SU-DHL-6 (cell line): Measurements from ENCODE around the gene MPND.

Source experiments
- H2AFZ ChIP-seq: fragments of 200-600 bp; sonication (generic); 2 replicates; pipeline ENCODE4 v1.6.1; 2014; ENCODE audit warnings: low read depth, mild to moderate bottlenecking, moderate library complexity, mixed read lengths, antibody characterized with exemption, low read length; ENCODE audit not compliant: severe bottlenecking
- H3F3A ChIP-seq: fragments of 200-600 bp; shearing (Covaris generic); 2 replicates; pipeline ENCODE4 v1.6.0; 2016; ENCODE audit warnings: antibody characterized with exemption, mild to moderate bottlenecking; ENCODE audit not compliant: insufficient read depth
- H3K27ac ChIP-seq: fragments of 200-600 bp; sonication (generic); 2 replicates; pipeline ENCODE4 v1.5.1; 2016; ENCODE audit warnings: low read depth, mild to moderate bottlenecking, low read length, moderate library complexity, mixed read lengths
- H3K27me3 ChIP-seq: fragments of 200-600 bp; sonication (generic), shearing (Covaris generic); 2 replicates; pipeline ENCODE4 v1.6.0; 2014; ENCODE audit warnings: mild to moderate bottlenecking, low read length
- H3K36me3 ChIP-seq: fragments of 200-600 bp; sonication (generic); 2 replicates; pipeline ENCODE4 v1.6.1; 2014; ENCODE audit warnings: mild to moderate bottlenecking, low read length, mixed read lengths
- H3K4me2 ChIP-seq: fragments of 300-600, 200-600 bp; shearing (Covaris generic), sonication (generic); 2 replicates; pipeline ENCODE4 v1.6.0; 2014; ENCODE audit warnings: low read length, low read depth, mild to moderate bottlenecking; ENCODE audit not compliant: poor library complexity, severe bottlenecking
- H3K4me3 ChIP-seq: fragments of 200-600 bp; sonication (generic); 2 replicates; pipeline ENCODE4 v1.5.1; 2014; ENCODE audit warnings: antibody characterized with exemption, low read length, mild to moderate bottlenecking, mixed read lengths; ENCODE audit not compliant: insufficient read depth, poor library complexity, severe bottlenecking
- H3K79me2 ChIP-seq: fragments of 200-600 bp; sonication (generic); 2 replicates; pipeline ENCODE4 v1.6.1; 2014; ENCODE audit warnings: mild to moderate bottlenecking, low read length, moderate library complexity; ENCODE audit not compliant: insufficient read depth
- H3K9ac ChIP-seq: fragments of 200-600 bp; sonication (generic); 2 replicates; pipeline ENCODE4 v1.7.0; 2014; ENCODE audit warnings: mild to moderate bottlenecking, low read length
- H3K9me2 ChIP-seq: fragments of 200-600 bp; sonication (generic); replicated peaks from 2 replicates; pipeline ENCODE4 v1.6.1; 2014; ENCODE audit warnings: low read length; ENCODE audit not compliant: insufficient read depth
- H3K9me3 ChIP-seq: fragments of 200-600 bp; sonication (generic); 2 replicates; pipeline ENCODE4 v1.6.1; 2014; ENCODE audit warnings: low read length, mixed read lengths; ENCODE audit not compliant: insufficient read depth
- H4K20me1 ChIP-seq: fragments of 200-600 bp; sonication (generic); 2 replicates; pipeline ENCODE4 v1.6.1; 2014; ENCODE audit warnings: low read depth, mild to moderate bottlenecking, antibody characterized with exemption, low read length, moderate library complexity, mixed read lengths
- CTCF ChIP-seq: fragments of 200-600 bp; sonication (generic); IDR thresholded peaks from one replicate; pipeline ENCODE4 v1.5.1; 2017; ENCODE audit warnings: antibody characterized with exemption, mild to moderate bottlenecking, low read length, moderate library complexity; ENCODE audit not compliant: insufficient read depth, poor library complexity, severe bottlenecking
- EZH2phosphoT487 ChIP-seq: fragments of 200-600 bp; sonication (generic), shearing (Covaris generic); conservative IDR thresholded peaks from 2 replicates; pipeline ENCODE4 v1.6.1; 2018; ENCODE audit warnings: mild to moderate bottlenecking, antibody characterized with exemption, low read length, moderate library complexity, mixed read lengths

Gene MPND

GRCh38 chr19:4386041-4386782, 42.9 kb downstream of the MPND start:
- TF ChIP-seq EZH2phosphoT487 = no peak
- no peak for TF ChIP-seq CTCF
- Histone ChIP-seq H2AFZ (no peak overlapping the region), H3K9ac (no peak overlapping the region), H3K9me3 (no peaks in the 10 kb centered on the region), H3K4me2 (no peak overlapping the region), H3K4me3 (no peak overlapping the region), H4K20me1 (no peaks in the 10 kb centered on the region), H3K27me3 (no peaks in the 10 kb centered on the region), H3K79me2 (peaks cover 73% of the 10 kb centered on the region), H3F3A (no peaks in the 10 kb centered on the region), H3K9me2 (no peaks in the 10 kb centered on the region), H3K36me3 (no peaks in the 10 kb centered on the region), H3K27ac (no peak overlapping the region)

- no peaks in the 10 kb centered on the region for H3K27me3 ChIP-seq
- H3F3A ChIP-seq = no peaks in the 10 kb centered on the region
- H3K9ac ChIP-seq = no peak overlapping the region
- H3K4me3 ChIP-seq = no peak overlapping the region
- H3K9me3 ChIP-seq = no peaks in the 10 kb centered on the region
- H4K20me1 ChIP-seq = no peaks in the 10 kb centered on the region; the same call in 1 of the 2 replicates
- H2AFZ ChIP-seq = no peak overlapping the region
- H3K27ac ChIP-seq = no peak overlapping the region
- peaks cover 89% of the 10 kb centered on the region for H3K79me2 ChIP-seq
- no peaks in the 10 kb centered on the region for H3K9me2 ChIP-seq
- no peak overlapping the region for H3K4me2 ChIP-seq
- TF ChIP-seq EZH2phosphoT487 (no peak), CTCF (no peak)
- no peaks in the 10 kb centered on the region for H3K36me3 ChIP-seq
Observed at GRCh38 chr19:4388337-4389063, 45.1 kb downstream of the MPND start.

- Histone ChIP-seq H3K4me3 (no peak overlapping the region), H2AFZ (no peak overlapping the region), H4K20me1 (no peaks in the 10 kb centered on the region; the same call in 1 of the 2 replicates), H3K9me2 (no peaks in the 10 kb centered on the region), H3K79me2 (peaks cover 88% of the 10 kb centered on the region), H3K27ac (no peak overlapping the region), H3F3A (no peaks in the 10 kb centered on the region), H3K36me3 (no peaks in the 10 kb centered on the region), H3K4me2 (no peak overlapping the region), H3K9ac (no peak overlapping the region), H3K9me3 (no peaks in the 10 kb centered on the region), H3K27me3 (no peaks in the 10 kb centered on the region)
- TF ChIP-seq CTCF (no peak), EZH2phosphoT487 (no peak)
Observed at GRCh38 chr19:4389064-4389375, 45.7 kb downstream of the MPND start.
